Neural progenitor cell (in vitro differentiated cells): ENCODE data around the gene GLIS1. TPM values are rescaled to one million over a fixed set of nuclear protein-coding genes. Genes with fewer than 3 reads are reported as not detected.

Source experiments
- DNase-seq: peaks from one replicate; pipeline ENCODE4 v3.0.0-alpha.2; 2016; ENCODE audit warnings: low spot score
- H2AFZ ChIP-seq: fragments of 200-600 bp; sonication (generic); replicated peaks from 2 replicates; pipeline ENCODE4 v1.6.1; 2016; ENCODE audit warnings: antibody characterized with exemption
- H3F3A ChIP-seq: fragments of 200-600 bp; sonication (generic); 2 replicates; pipeline ENCODE4 v1.6.1; 2016; ENCODE audit warnings: antibody characterized with exemption, low read depth
- H3K27ac ChIP-seq: fragments of 200-600 bp; sonication (generic); 2 replicates; pipeline ENCODE4 v1.5.1; 2016; ENCODE audit warnings: mild to moderate bottlenecking
- H3K27me3 ChIP-seq: fragments of 200-600 bp; sonication (generic); 2 replicates; pipeline ENCODE4 v1.6.1; 2016; ENCODE audit warnings: mild to moderate bottlenecking, moderate library complexity
- H3K36me3 ChIP-seq: fragments of 200-600 bp; sonication (generic); 2 replicates; pipeline ENCODE4 v1.5.1; 2016
- H3K4me1 ChIP-seq: fragments of 200-600 bp; sonication (generic); 2 replicates; pipeline ENCODE4 v1.6.1; 2016; ENCODE audit warnings: mixed run types
- H3K4me2 ChIP-seq: fragments of 200-600 bp; sonication (generic); 2 replicates; pipeline ENCODE4 v1.6.1; 2016
- H3K4me3 ChIP-seq: fragments of 200-600 bp; sonication (generic); 2 replicates; pipeline ENCODE4 v1.5.1; 2016
- H3K79me2 ChIP-seq: fragments of 200-600 bp; sonication (generic); 2 replicates; pipeline ENCODE4 v1.6.1; 2016; ENCODE audit warnings: low read depth
- H3K9ac ChIP-seq: fragments of 200-600 bp; sonication (generic); 2 replicates; pipeline ENCODE4 v1.6.1; 2016
- H3K9me3 ChIP-seq: fragments of 200-600 bp; sonication (generic); 2 replicates; pipeline ENCODE4 v1.5.1; 2016; ENCODE audit warnings: low read depth
- H4K20me1 ChIP-seq: fragments of 200-600 bp; sonication (generic); 2 replicates; pipeline ENCODE4 v1.6.1; 2016; ENCODE audit warnings: low read depth
- H3K27ac Mint-ChIP-seq: 3 replicates; pipeline ENCODE4 v1.8.0; 2021; ENCODE audit warnings: mixed read lengths
- H3K27me3 Mint-ChIP-seq: 2 replicates; pipeline ENCODE4 v1.8.0; 2022; ENCODE audit warnings: low read depth, mild to moderate bottlenecking, inconsistent platforms, moderate library complexity, mixed read lengths; ENCODE audit not compliant: insufficient read depth
- H3K36me3 Mint-ChIP-seq: 3 replicates; pipeline ENCODE4 v1.8.0; 2021; ENCODE audit warnings: mixed read lengths
- H3K4me1 Mint-ChIP-seq: 3 replicates; pipeline ENCODE4 v1.8.0; 2021; ENCODE audit warnings: mixed read lengths
- H3K4me3 Mint-ChIP-seq: 3 replicates; pipeline ENCODE4 v1.8.0; 2021; ENCODE audit warnings: mild to moderate bottlenecking, moderate library complexity, mixed read lengths
- H3K9me3 Mint-ChIP-seq: 3 replicates; pipeline ENCODE4 v1.8.0; 2020; ENCODE audit warnings: mixed read lengths
- EZH2 ChIP-seq: fragments of 200-600 bp; sonication (generic); IDR thresholded peaks from 2 replicates; pipeline ENCODE4 v1.6.1; 2017; ENCODE audit warnings: antibody characterized with exemption, mild to moderate bottlenecking, moderate library complexity
- EZH2phosphoT487 ChIP-seq: fragments of 200-600 bp; sonication (generic); IDR thresholded peaks from 2 replicates; pipeline ENCODE4 v1.6.1; 2017; ENCODE audit warnings: antibody characterized with exemption
- total RNA-seq: library from RNA; depleted of rRNA; stranded (reverse); fragments of >200 nt; gene quantifications from 2 replicates; pipeline ENCODE4 v1.2.3, GENCODE V29; 2015; ENCODE audit warnings: low replicate concordance
- TF ChIP-seq, protein P1 (sequence below): fragments of 200-600 bp; sonication (generic); IDR thresholded peaks from 2 replicates; pipeline ENCODE4 v1.5.1; 2017; ENCODE audit warnings: antibody characterized with exemption, mild to moderate bottlenecking

The GLIS1 gene
- total RNA-seq, 1 donor from 2014 or later: not detected

DNA sequence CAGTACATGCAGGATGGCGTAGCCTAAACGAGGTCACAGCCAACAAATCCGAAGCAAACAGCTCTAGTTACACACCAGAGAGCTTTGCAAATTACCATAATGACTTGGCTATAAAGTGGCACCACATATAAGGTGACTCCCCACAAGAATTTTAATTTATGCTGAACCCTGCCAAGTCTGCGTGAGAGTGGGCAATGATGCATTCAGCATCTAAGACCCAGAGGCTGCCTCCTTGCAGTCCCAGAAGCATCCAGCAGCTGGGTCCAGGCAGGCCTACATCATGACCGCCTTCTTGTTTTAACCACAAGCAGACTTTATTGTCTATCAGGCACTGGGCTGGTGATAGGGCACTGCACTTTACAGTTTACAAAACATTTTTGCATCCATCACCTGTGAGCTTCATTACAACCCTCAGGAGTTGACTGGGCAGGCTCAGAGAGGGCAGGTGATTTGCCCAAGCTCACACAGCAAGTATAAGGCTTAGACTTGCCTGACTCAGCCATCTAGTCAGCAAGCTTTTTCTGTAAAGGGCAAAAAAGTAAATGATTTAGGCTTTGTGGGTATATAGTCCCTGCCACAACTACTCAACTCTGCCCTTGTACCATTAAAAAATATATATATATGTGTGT, 134.6 kb downstream of the GLIS1 start:
- H3K27me3 ChIP-seq: no peaks in the 10 kb centered on the region
- no peak overlapping the region for H2AFZ ChIP-seq
- Mint-ChIP-seq H3K4me1 (peaks cover 8% of the 10 kb centered on the region), H3K27me3 (peaks cover 8% of the 10 kb centered on the region), H3K9me3 (no peaks in the 10 kb centered on the region), H3K36me3 (no peaks in the 10 kb centered on the region), H3K27ac (no peak overlapping the region), H3K4me3 (no peak overlapping the region)
- H3K9ac ChIP-seq: no peak overlapping the region
- no peaks in the 10 kb centered on the region for H3F3A ChIP-seq
- H3K4me2 ChIP-seq: no peak overlapping the region
- H3K27ac ChIP-seq: no peak overlapping the region
- H3K4me3 ChIP-seq: no peak overlapping the region
- no peaks in the 10 kb centered on the region for H3K36me3 ChIP-seq
- no peaks in the 10 kb centered on the region for H3K4me1 ChIP-seq
- no peak for DNase-seq
- no peak for TF ChIP-seq EZH2
- TF ChIP-seq, protein P1, sequence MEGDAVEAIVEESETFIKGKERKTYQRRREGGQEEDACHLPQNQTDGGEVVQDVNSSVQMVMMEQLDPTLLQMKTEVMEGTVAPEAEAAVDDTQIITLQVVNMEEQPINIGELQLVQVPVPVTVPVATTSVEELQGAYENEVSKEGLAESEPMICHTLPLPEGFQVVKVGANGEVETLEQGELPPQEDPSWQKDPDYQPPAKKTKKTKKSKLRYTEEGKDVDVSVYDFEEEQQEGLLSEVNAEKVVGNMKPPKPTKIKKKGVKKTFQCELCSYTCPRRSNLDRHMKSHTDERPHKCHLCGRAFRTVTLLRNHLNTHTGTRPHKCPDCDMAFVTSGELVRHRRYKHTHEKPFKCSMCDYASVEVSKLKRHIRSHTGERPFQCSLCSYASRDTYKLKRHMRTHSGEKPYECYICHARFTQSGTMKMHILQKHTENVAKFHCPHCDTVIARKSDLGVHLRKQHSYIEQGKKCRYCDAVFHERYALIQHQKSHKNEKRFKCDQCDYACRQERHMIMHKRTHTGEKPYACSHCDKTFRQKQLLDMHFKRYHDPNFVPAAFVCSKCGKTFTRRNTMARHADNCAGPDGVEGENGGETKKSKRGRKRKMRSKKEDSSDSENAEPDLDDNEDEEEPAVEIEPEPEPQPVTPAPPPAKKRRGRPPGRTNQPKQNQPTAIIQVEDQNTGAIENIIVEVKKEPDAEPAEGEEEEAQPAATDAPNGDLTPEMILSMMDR: no peak
- H3K9me3 ChIP-seq: no peaks in the 10 kb centered on the region
- no peaks in the 10 kb centered on the region for H4K20me1 ChIP-seq
- no peaks in the 10 kb centered on the region for H3K79me2 ChIP-seq

DNA sequence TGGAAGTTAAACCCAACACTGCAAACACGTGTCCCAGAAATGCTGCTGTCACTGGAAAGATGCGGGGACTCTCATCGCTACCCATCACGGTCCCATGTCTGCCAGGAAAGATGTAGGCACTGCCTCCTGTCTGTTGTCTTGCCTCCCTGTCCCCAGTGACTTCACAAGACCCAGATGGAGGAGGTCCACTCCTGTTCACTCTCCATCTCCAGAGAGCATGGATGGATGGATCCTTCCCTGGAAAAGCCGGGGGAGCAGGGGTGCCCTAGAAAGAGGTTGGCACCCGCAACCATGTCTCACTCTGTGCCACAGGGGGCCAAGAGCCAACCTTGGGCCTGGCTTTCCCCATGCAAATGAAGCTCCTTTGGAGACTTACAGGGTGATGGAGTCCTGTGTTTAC, 135.5 kb downstream of the GLIS1 start:
- no peak overlapping the region for H3K27ac ChIP-seq
- H3K4me3 ChIP-seq: no peak overlapping the region
- H3K9me3 ChIP-seq: no peaks in the 10 kb centered on the region
- Mint-ChIP-seq H3K27me3 (peaks cover 8% of the 10 kb centered on the region), H3K4me3 (no peak overlapping the region), H3K27ac (no peak overlapping the region), H3K9me3 (no peaks in the 10 kb centered on the region), H3K36me3 (no peaks in the 10 kb centered on the region), H3K4me1 (peaks cover 8% of the 10 kb centered on the region)
- no peaks in the 10 kb centered on the region for H3K27me3 ChIP-seq
- no peaks in the 10 kb centered on the region for H4K20me1 ChIP-seq
- no peaks in the 10 kb centered on the region for H3F3A ChIP-seq
- no peaks in the 10 kb centered on the region for H3K36me3 ChIP-seq
- no peaks in the 10 kb centered on the region for H3K4me1 ChIP-seq
- TF ChIP-seq, protein P1: no peak
- H3K9ac ChIP-seq: no peak overlapping the region
- no peaks in the 10 kb centered on the region for H3K79me2 ChIP-seq
- DNase-seq: no peak
- H2AFZ ChIP-seq: no peak overlapping the region
- no peak overlapping the region for H3K4me2 ChIP-seq

DNA sequence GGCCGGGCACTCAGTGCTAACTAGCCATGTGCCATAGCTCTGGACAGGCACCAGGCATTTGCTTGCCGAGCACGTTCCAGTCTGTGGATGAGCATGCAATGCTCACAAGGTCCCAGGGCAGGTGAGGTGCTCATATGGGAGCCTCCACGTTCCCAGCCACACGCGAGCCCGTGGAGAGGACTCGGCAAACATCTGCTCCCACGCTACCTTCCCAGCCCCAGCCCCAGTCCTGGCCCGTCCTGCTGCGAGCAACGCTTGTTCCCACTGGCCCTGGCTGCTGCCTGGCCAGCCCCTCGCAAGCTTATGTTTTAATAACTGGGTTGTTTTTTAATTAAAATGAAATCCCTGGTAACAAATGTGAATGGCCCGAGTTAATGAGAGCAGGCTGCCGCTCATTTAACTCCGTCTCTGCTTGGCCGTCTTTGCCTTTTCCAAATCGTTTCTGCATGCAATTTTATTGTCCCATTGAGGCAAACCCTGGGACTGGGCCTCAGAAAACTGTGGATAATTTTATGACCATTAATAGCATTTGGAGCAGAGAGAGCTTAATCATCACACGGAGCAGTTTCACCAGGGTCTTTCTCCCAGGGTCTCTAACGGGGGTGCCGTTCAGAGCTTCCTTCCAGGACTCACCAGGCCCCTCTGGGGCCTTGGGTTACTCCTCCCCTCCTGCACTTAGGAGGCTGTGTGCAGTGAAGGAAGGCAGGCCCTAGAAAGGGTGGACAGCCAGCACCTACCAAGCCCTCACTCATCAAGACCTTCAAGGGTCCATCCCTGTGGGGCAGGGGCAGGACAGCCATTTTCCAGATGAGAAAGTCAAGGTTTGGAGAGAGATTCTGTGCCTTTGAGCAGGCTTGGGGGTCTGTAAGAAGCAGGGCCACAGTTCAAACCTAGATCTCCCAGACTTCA, 136.8 kb downstream of the GLIS1 start:
- H4K20me1 ChIP-seq: no peaks in the 10 kb centered on the region

More for the DNA sequence above, 136.8 kb downstream of the GLIS1 start:
- Histone ChIP-seq H3K9ac (no peak overlapping the region), H2AFZ (no peak overlapping the region), H3K79me2 (no peaks in the 10 kb centered on the region), H3K4me2 (no peak overlapping the region), H3K27me3 (no peaks in the 10 kb centered on the region), H3K4me1 (no peaks in the 10 kb centered on the region), H3K27ac (no peak overlapping the region), H3K36me3 (no peaks in the 10 kb centered on the region), H3K9me3 (no peaks in the 10 kb centered on the region), H3F3A (no peaks in the 10 kb centered on the region), H3K4me3 (no peak overlapping the region)
- Mint-ChIP-seq H3K27me3 (peaks cover 4% of the 10 kb centered on the region), H3K4me3 (no peak overlapping the region), H3K36me3 (no peaks in the 10 kb centered on the region), H3K27ac (peak overlapping the region; percentile 33), H3K4me1 (peaks cover 8% of the 10 kb centered on the region), H3K9me3 (no peaks in the 10 kb centered on the region)
- DNase-seq: no peak
- no peak for TF ChIP-seq EZH2phosphoT487
- TF ChIP-seq EZH2: no peak
- TF ChIP-seq, protein P1: no peak
